ENCODE measurements around the gene PSMD13.
"Not testable (repeated sequence)": the region's sequence is repeated elsewhere in the genome, so short reads cannot be mapped to it uniquely, and the experiment has no call there.

Gene PSMD13

GRCh38 chr11:218815-219593, 17.8 kb upstream of the PSMD13 start:
- no peak overlapping the region for H3K4me3 ChIP-seq (ENCODE audit: low read depth, low read length, poor library complexity, severe bottlenecking)
- H3F3A ChIP-seq (ENCODE audit: insufficient read depth, low read length) = no peaks in the 10 kb centered on the region
- no peaks in the 10 kb centered on the region for H3K9me3 ChIP-seq (ENCODE audit: low read length)
- H3K36me3 ChIP-seq (ENCODE audit: insufficient read depth, low read length) = peaks cover 24% of the 10 kb centered on the region
- H3K9me2 ChIP-seq (ENCODE audit: low read depth, low read length) = no peaks in the 10 kb centered on the region
- TF ChIP-seq CTCF (IDR thresholded peaks at IDR 0.05; ENCODE audit: low read length) (no peak), EZH2 (IDR thresholded peaks at IDR 0.05; ENCODE audit: borderline replicate concordance, low read length) (no peak)
- H2AFZ ChIP-seq (ENCODE audit: low read length) = no peak overlapping the region
- no peaks in the 10 kb centered on the region for H3K4me1 ChIP-seq (ENCODE audit: insufficient read depth, low read length, severe bottlenecking)
- no peaks in the 10 kb centered on the region for H3K79me2 ChIP-seq (ENCODE audit: insufficient read depth, low read length)
- no peaks in the 10 kb centered on the region for H4K20me1 ChIP-seq (ENCODE audit: insufficient read depth, low read length)
- no peaks in the 10 kb centered on the region for H3K27me3 ChIP-seq (ENCODE audit: insufficient read depth, low read length)
- H3K4me2 ChIP-seq (ENCODE audit: low read length) = no peak overlapping the region
- no peak overlapping the region for H3K27ac ChIP-seq (ENCODE audit: low read depth, low read length, poor library complexity, severe bottlenecking)
- no peak overlapping the region for H3K9ac ChIP-seq (ENCODE audit: low read length)

- not testable (repeated sequence) for H3K9ac ChIP-seq (ENCODE audit: low read length); H3K4me1 ChIP-seq (ENCODE audit: insufficient read depth, low read length, severe bottlenecking); H3K27me3 ChIP-seq (ENCODE audit: insufficient read depth, low read length); H3K79me2 ChIP-seq (ENCODE audit: insufficient read depth, low read length); H3K9me3 ChIP-seq (ENCODE audit: low read length); H4K20me1 ChIP-seq (ENCODE audit: insufficient read depth, low read length); H3K27ac ChIP-seq (ENCODE audit: low read depth, low read length, poor library complexity, severe bottlenecking); H3F3A ChIP-seq (ENCODE audit: insufficient read depth, low read length); H3K9me2 ChIP-seq (ENCODE audit: low read depth, low read length); H2AFZ ChIP-seq (ENCODE audit: low read length); H3K36me3 ChIP-seq (ENCODE audit: insufficient read depth, low read length); H3K4me2 ChIP-seq (ENCODE audit: low read length); H3K4me3 ChIP-seq (ENCODE audit: low read depth, low read length, poor library complexity, severe bottlenecking)
Measured at GRCh38 chr11:220641-221215, 16.0 kb upstream of the PSMD13 start.

- TF ChIP-seq CTCF (IDR thresholded peaks at IDR 0.05; ENCODE audit: low read length) = no peak
- TF ChIP-seq EZH2 (IDR thresholded peaks at IDR 0.05; ENCODE audit: borderline replicate concordance, low read length) = no peak
- H3K27me3 ChIP-seq (ENCODE audit: insufficient read depth, low read length) = no peaks in the 10 kb centered on the region
- H4K20me1 ChIP-seq (ENCODE audit: insufficient read depth, low read length) = no peaks in the 10 kb centered on the region
- no peaks in the 10 kb centered on the region for H3F3A ChIP-seq (ENCODE audit: insufficient read depth, low read length)
- no peak overlapping the region for H3K4me2 ChIP-seq (ENCODE audit: low read length)
- no peaks in the 10 kb centered on the region; the same call in 1 of the 2 replicates for H3K36me3 ChIP-seq (ENCODE audit: insufficient read depth, low read length)
- no peak overlapping the region for H3K27ac ChIP-seq (ENCODE audit: low read depth, low read length, poor library complexity, severe bottlenecking)
- no peak overlapping the region for H3K9ac ChIP-seq (ENCODE audit: low read length)
- no peak overlapping the region for H2AFZ ChIP-seq (ENCODE audit: low read length)
- no peaks in the 10 kb centered on the region for H3K9me3 ChIP-seq (ENCODE audit: low read length)
- H3K4me1 ChIP-seq (ENCODE audit: insufficient read depth, low read length, severe bottlenecking) = no peaks in the 10 kb centered on the region
- H3K4me3 ChIP-seq (ENCODE audit: low read depth, low read length, poor library complexity, severe bottlenecking) = no peak overlapping the region
- no peaks in the 10 kb centered on the region for H3K79me2 ChIP-seq (ENCODE audit: insufficient read depth, low read length)
- no peaks in the 10 kb centered on the region for H3K9me2 ChIP-seq (ENCODE audit: low read depth, low read length)
Measured at GRCh38 chr11:221539-221938, 15.2 kb upstream of the PSMD13 start.

Data from OCI-LY1 (cell line).